IgD-negative memory B cell (primary cell): ENCODE data around the gene SALL4. TPM values are rescaled to one million over a fixed set of nuclear protein-coding genes. Genes with fewer than 3 reads are reported as not detected.
A peak's percentile ranks its signal among the peaks of the same experiment; 100 is the strongest.
"Not testable (repeated sequence)": the region's sequence is repeated elsewhere in the genome, so short reads cannot be mapped to it uniquely, and the experiment has no call there.

Experiments used
- H3K27ac Mint-ChIP-seq, 3 donors: one replicate each; pipeline ENCODE4 v1.8.0; 2020 to 2022; ENCODE audit warnings: mild to moderate bottlenecking in 3 of 3, mixed read lengths in 3 of 3, moderate library complexity in 1 of 3
- H3K27me3 Mint-ChIP-seq: one replicate; pipeline ENCODE4 v1.8.0; 2021; ENCODE audit warnings: mixed read lengths
- H3K36me3 Mint-ChIP-seq: one replicate; pipeline ENCODE4 v1.8.0; 2020; ENCODE audit warnings: mild to moderate bottlenecking, mixed read lengths
- H3K4me1 Mint-ChIP-seq, 3 donors: one replicate each; pipeline ENCODE4 v1.8.0; 2020 to 2022; ENCODE audit warnings: mixed read lengths in 3 of 3, mild to moderate bottlenecking in 1 of 3
- H3K4me3 Mint-ChIP-seq, 4 donors: one replicate each; pipeline ENCODE4 v1.8.0; 2020 to 2022; ENCODE audit warnings: mild to moderate bottlenecking in 4 of 4, mixed read lengths in 4 of 4, moderate library complexity in 3 of 4
- H3K9me3 Mint-ChIP-seq, 3 donors: one replicate each; pipeline ENCODE4 v1.8.0; 2020 to 2021; ENCODE audit warnings: mixed read lengths in 3 of 3, mild to moderate bottlenecking in 1 of 3
- polyA plus RNA-seq: library from polyadenylated mRNA; unstranded; fragments of 300-500 nt; fragmentation: Illumina TruSeq; gene quantifications from one replicate; pipeline ENCODE4 v1.2.3, GENCODE V29; 2021

SALL4 gene
- polyA plus RNA-seq = not detected

- H3K27me3 Mint-ChIP-seq = peaks cover 48% of the 10 kb centered on the region
- H3K4me3 Mint-ChIP-seq = peak within 1 kb of the TSS in 2 of 4 donors; percentile 9 to 45
- peaks cover 0 to 8% (median 7%) of the 10 kb centered on the region in 3 donors for H3K4me1 Mint-ChIP-seq
- H3K9me3 Mint-ChIP-seq = no peaks in the 10 kb centered on the region
- no peak within 1 kb of the TSS for H3K27ac Mint-ChIP-seq
- H3K36me3 Mint-ChIP-seq = no peaks in the 10 kb centered on the region
Measured at GRCh38 chr20:51802170-51802751, at the start of gene SALL4. TSS of gene SALL4 (minus strand) at chr20:51802521. CDS start at chr20:51802408, 113 bp downstream.

- H3K4me1 Mint-ChIP-seq = no peaks in the 10 kb centered on the region
- no peak overlapping the region for H3K4me3 Mint-ChIP-seq
- H3K27me3 Mint-ChIP-seq = peaks cover 1% of the 10 kb centered on the region
- H3K27ac Mint-ChIP-seq = no peak overlapping the region
- peaks cover 0 to 2% (median 0%) of the 10 kb centered on the region in 3 donors for H3K9me3 Mint-ChIP-seq
- H3K36me3 Mint-ChIP-seq = no peaks in the 10 kb centered on the region
Measured at GRCh38 chr20:51848346-51848745, 46.0 kb upstream of the SALL4 start.

- Mint-ChIP-seq H3K4me1 (no peaks in the 10 kb centered on the region), H3K9me3 (no peaks in the 10 kb centered on the region), H3K4me3 (no peak overlapping the region), H3K27me3 (peaks cover 1% of the 10 kb centered on the region), H3K27ac (no peak overlapping the region), H3K36me3 (no peaks in the 10 kb centered on the region)
Measured at GRCh38 chr20:51840865-51841264, 38.5 kb upstream of the SALL4 start.

- Mint-ChIP-seq H3K4me3 (no peak overlapping the region), H3K4me1 (peaks cover 0 to 2% (median 0%) of the 10 kb centered on the region in 3 donors), H3K9me3 (no peaks in the 10 kb centered on the region), H3K27ac (no peak overlapping the region), H3K27me3 (no peaks in the 10 kb centered on the region), H3K36me3 (no peaks in the 10 kb centered on the region)
Measured at GRCh38 chr20:51837876-51838420, 35.6 kb upstream of the SALL4 start.

GRCh38 chr20:51837436-51837835 is 35.1 kb upstream of the SALL4 start:
- no peaks in the 10 kb centered on the region for H3K27me3 Mint-ChIP-seq
- no peak overlapping the region for H3K27ac Mint-ChIP-seq
- H3K4me3 Mint-ChIP-seq = no peak overlapping the region
- H3K4me1 Mint-ChIP-seq = peaks cover 0 to 2% (median 0%) of the 10 kb centered on the region in 3 donors
- no peaks in the 10 kb centered on the region for H3K9me3 Mint-ChIP-seq
- H3K36me3 Mint-ChIP-seq = no peaks in the 10 kb centered on the region

- Mint-ChIP-seq H3K36me3 (no peaks in the 10 kb centered on the region), H3K4me1 (peaks cover 0 to 4% (median 2%) of the 10 kb centered on the region in 3 donors), H3K4me3 (no peak overlapping the region), H3K9me3 (no peaks in the 10 kb centered on the region), H3K27ac (no peak overlapping the region), H3K27me3 (no peaks in the 10 kb centered on the region)
Measured at GRCh38 chr20:51833326-51833725, 31.0 kb upstream of the SALL4 start.

GRCh38 chr20:51832276-51832675 is 30.0 kb upstream of the SALL4 start:
- Mint-ChIP-seq H3K4me3 (no peak overlapping the region), H3K27me3 (no peaks in the 10 kb centered on the region), H3K27ac (no peak overlapping the region), H3K9me3 (no peaks in the 10 kb centered on the region), H3K36me3 (no peaks in the 10 kb centered on the region), H3K4me1 (peaks cover 0 to 4% (median 2%) of the 10 kb centered on the region in 3 donors)

GRCh38 chr20:51831866-51832265 is 29.5 kb upstream of the SALL4 start:
- H3K36me3 Mint-ChIP-seq = no peaks in the 10 kb centered on the region
- no peak overlapping the region for H3K4me3 Mint-ChIP-seq
- H3K27ac Mint-ChIP-seq = no peak overlapping the region
- H3K27me3 Mint-ChIP-seq = no peaks in the 10 kb centered on the region
- peaks cover 0 to 4% (median 2%) of the 10 kb centered on the region in 3 donors for H3K4me1 Mint-ChIP-seq
- no peaks in the 10 kb centered on the region for H3K9me3 Mint-ChIP-seq

- H3K4me3 Mint-ChIP-seq = no peak overlapping the region
- H3K36me3 Mint-ChIP-seq = no peaks in the 10 kb centered on the region
- H3K27me3 Mint-ChIP-seq = no peaks in the 10 kb centered on the region
- no peaks in the 10 kb centered on the region for H3K9me3 Mint-ChIP-seq
- H3K27ac Mint-ChIP-seq = no peak overlapping the region
- H3K4me1 Mint-ChIP-seq = peaks cover 0 to 4% (median 2%) of the 10 kb centered on the region in 3 donors
Measured at GRCh38 chr20:51830538-51830937, 28.2 kb upstream of the SALL4 start.

- Mint-ChIP-seq H3K9me3 (no peaks in the 10 kb centered on the region), H3K27ac (peak overlapping the region in 1 of 3 donors; percentile 90), H3K4me1 (peaks cover 0 to 2% (median 2%) of the 10 kb centered on the region in 3 donors), H3K27me3 (no peaks in the 10 kb centered on the region), H3K4me3 (no peak overlapping the region), H3K36me3 (no peaks in the 10 kb centered on the region)
Measured at GRCh38 chr20:51828762-51829161, 26.4 kb upstream of the SALL4 start.

GRCh38 chr20:51826372-51826771 is 24.1 kb upstream of the SALL4 start:
- no peaks in the 10 kb centered on the region for H3K9me3 Mint-ChIP-seq
- H3K36me3 Mint-ChIP-seq = no peaks in the 10 kb centered on the region
- H3K4me1 Mint-ChIP-seq = peaks cover 0 to 3% (median 2%) of the 10 kb centered on the region in 3 donors
- peaks cover 1% of the 10 kb centered on the region for H3K27me3 Mint-ChIP-seq
- H3K4me3 Mint-ChIP-seq = no peak overlapping the region
- H3K27ac Mint-ChIP-seq = no peak overlapping the region

- H3K4me3 Mint-ChIP-seq = peak overlapping the region in 1 of 4 donors; percentile 1
- peaks cover 0 to 2% (median 0%) of the 10 kb centered on the region in 3 donors for H3K9me3 Mint-ChIP-seq
- H3K4me1 Mint-ChIP-seq = peaks cover 0 to 2% (median 0%) of the 10 kb centered on the region in 3 donors
- H3K36me3 Mint-ChIP-seq = no peaks in the 10 kb centered on the region
- H3K27me3 Mint-ChIP-seq = peaks cover 11% of the 10 kb centered on the region
- no peak overlapping the region for H3K27ac Mint-ChIP-seq
Measured at GRCh38 chr20:51818479-51819008, 16.2 kb upstream of the SALL4 start.

GRCh38 chr20:51816856-51817255 is 14.5 kb upstream of the SALL4 start:
- H3K36me3 Mint-ChIP-seq, H3K9me3 Mint-ChIP-seq, H3K4me1 Mint-ChIP-seq, H3K27ac Mint-ChIP-seq, H3K4me3 Mint-ChIP-seq: not testable (repeated sequence)
- H3K27me3 Mint-ChIP-seq = peaks cover 11% of the 10 kb centered on the region

- Mint-ChIP-seq H3K9me3 (peaks cover 0 to 2% (median 0%) of the 10 kb centered on the region in 3 donors), H3K4me1 (no peaks in the 10 kb centered on the region), H3K27me3 (peaks cover 9% of the 10 kb centered on the region), H3K27ac (no peak overlapping the region), H3K4me3 (no peak overlapping the region), H3K36me3 (no peaks in the 10 kb centered on the region)
Measured at GRCh38 chr20:51815383-51816076, 13.2 kb upstream of the SALL4 start.

- Mint-ChIP-seq H3K4me1 (no peaks in the 10 kb centered on the region), H3K27me3 (peaks cover 2% of the 10 kb centered on the region), H3K9me3 (no peaks in the 10 kb centered on the region), H3K27ac (no peak overlapping the region), H3K36me3 (no peaks in the 10 kb centered on the region), H3K4me3 (no peak overlapping the region)
Measured at GRCh38 chr20:51812861-51813260, 10.5 kb upstream of the SALL4 start.
